H1 (cell line): ENCODE results near the gene VPS13D. TPM values are rescaled to one million over a fixed set of nuclear protein-coding genes. Genes with fewer than 3 reads are reported as not detected.

Source experiments
- CTCF ChIA-PET: fragments of 300-600 bp; sonication (Branson Sonifier 250); formaldehyde crosslinking; loops from one replicate; lab custom pipeline; 2021; ENCODE audit not compliant: partially characterized antibody; lab: Charles Lee
- POLR2A ChIA-PET: fragments of 300-600 bp; sonication (Branson Sonifier 250); formaldehyde crosslinking; loops from one replicate; lab custom pipeline; 2021; ENCODE audit warnings: inconsistent platforms; ENCODE audit not compliant: partially characterized antibody; lab: Charles Lee
- DNase-seq, 2 experiments: peaks; one replicate each; pipeline versions ENCODE4 v3.0.0 to v3.0.0-alpha.2; 2010 to 2022; ENCODE audit warnings: low spot score in 2 of 2, low read depth in 1 of 2, mixed read lengths in 1 of 2
- FAIRE-seq: peaks from 2 replicates; lab custom pipeline; 2011; peaks lifted over from hg19 to GRCh38; lab: Jason Lieb, UNC
- H2AFZ ChIP-seq: 2 replicates; pipeline ENCODE4 v1.8.1; 2012; ENCODE audit warnings: low read length, inconsistent platforms
- H2AK5ac ChIP-seq: 2 replicates; pipeline ENCODE4 v1.6.1; 2013; ENCODE audit warnings: low read depth, low read length
- H2BK120ac ChIP-seq: replicated peaks from 2 replicates; pipeline ENCODE3; 2013; ENCODE audit warnings: low read depth, low read length, inconsistent platforms
- H2BK12ac ChIP-seq: 2 replicates; pipeline ENCODE4 v1.6.1; 2013; ENCODE audit warnings: low read depth, low read length
- H2BK15ac ChIP-seq: 2 replicates; pipeline ENCODE4 v1.6.1; 2013; ENCODE audit warnings: low read length
- H2BK20ac ChIP-seq: 2 replicates; pipeline ENCODE4 v1.6.1; 2013; ENCODE audit warnings: low read length
- H2BK5ac ChIP-seq: 2 replicates; pipeline ENCODE4 v1.6.1; 2013; ENCODE audit warnings: low read depth, low read length
- H3K14ac ChIP-seq: 2 replicates; pipeline ENCODE4 v1.6.1; 2013; ENCODE audit warnings: inconsistent platforms; ENCODE audit not compliant: insufficient read length
- H3K18ac ChIP-seq: 2 replicates; pipeline ENCODE4 v1.6.1; 2013; ENCODE audit warnings: low read length; ENCODE audit errors: extremely low read depth
- H3K23ac ChIP-seq: 2 replicates; pipeline ENCODE4 v1.6.1; 2013; ENCODE audit warnings: inconsistent platforms; ENCODE audit not compliant: insufficient read length
- H3K23me2 ChIP-seq: 2 replicates; pipeline ENCODE4 v1.6.1; 2013; ENCODE audit warnings: low read depth, low read length
- H3K27ac ChIP-seq: 2 replicates; pipeline ENCODE4 v1.6.1; 2011; ENCODE audit warnings: low read depth, low read length, inconsistent platforms
- H3K27me3 ChIP-seq, 4 experiments: replicated peaks in 1 of 4; 1 replicate in 1 of 4; 2 replicates in 3 of 4; pipeline versions ENCODE4 v1.6.1 to v1.8.1; 2011 to 2013; ENCODE audit warnings: low read length in 3 of 4, mild to moderate bottlenecking in 3 of 4, inconsistent platforms in 2 of 4, mixed read lengths in 2 of 4, moderate library complexity in 1 of 4; ENCODE audit not compliant: control insufficient read depth in 3 of 4, insufficient read depth in 3 of 4; ENCODE audit errors: extremely low read depth in 1 of 4
- H3K36me3 ChIP-seq, 4 experiments: 2 replicates each; pipeline versions ENCODE4 v1.6.1 to v1.8.1; 2011 to 2013; ENCODE audit warnings: mild to moderate bottlenecking in 4 of 4, low read length in 3 of 4, moderate library complexity in 2 of 4, control low read depth in 1 of 4, inconsistent platforms in 1 of 4; ENCODE audit not compliant: insufficient read depth in 4 of 4, control insufficient read depth in 2 of 4
- H3K4ac ChIP-seq: replicated peaks from 2 replicates; pipeline ENCODE3; 2013; ENCODE audit warnings: low read length, low read depth, mixed read lengths, inconsistent platforms; ENCODE audit not compliant: insufficient read length
- H3K4me1 ChIP-seq, 4 experiments: replicated peaks in 1 of 4; 1 replicate in 1 of 4; 2 replicates in 3 of 4; pipeline versions ENCODE4 v1.6.1 to v1.8.1; 2011 to 2013; ENCODE audit warnings: low read length in 3 of 4, inconsistent platforms in 2 of 4, mixed read lengths in 1 of 4; ENCODE audit not compliant: insufficient read depth in 4 of 4, control insufficient read depth in 3 of 4
- H3K4me2 ChIP-seq, 2 experiments: 2 replicates each; pipeline versions ENCODE4 v1.6.1 to v1.8.1; 2011 to 2013; ENCODE audit warnings: low read depth in 2 of 2, low read length in 2 of 2, control low read depth in 1 of 2, inconsistent platforms in 1 of 2, mild to moderate bottlenecking in 1 of 2; ENCODE audit not compliant: insufficient read depth in 1 of 2
- H3K4me3 ChIP-seq, 4 experiments: fragments of 200-600, 300-600 bp in 1 of 4; sonication (generic), shearing (Covaris generic), sonication (Bioruptor Twin) in 1 of 4; 2 replicates each; pipeline versions ENCODE4 v1.5.1 to v1.8.1; 2011 to 2016; ENCODE audit warnings: low read length in 4 of 4, low read depth in 3 of 4, control low read depth in 2 of 4, inconsistent platforms in 2 of 4, mild to moderate bottlenecking in 2 of 4, mixed read lengths in 1 of 4, moderate library complexity in 1 of 4; ENCODE audit not compliant: insufficient read depth in 2 of 4; ENCODE audit errors: extremely low read depth in 1 of 4
- H3K56ac ChIP-seq: replicated peaks from 2 replicates; pipeline ENCODE3; 2013; ENCODE audit warnings: low read depth, mild to moderate bottlenecking, mixed read lengths, low read length, inconsistent platforms; ENCODE audit not compliant: insufficient read length
- H3K79me1 ChIP-seq: 2 replicates; pipeline ENCODE4 v1.6.1; 2013; ENCODE audit warnings: low read depth, low read length, control low read depth
- H3K79me2 ChIP-seq, 2 experiments: 2 replicates each; pipeline versions ENCODE4 v1.6.1 to v1.8.1; 2012 to 2013; ENCODE audit warnings: low read length in 2 of 2, mild to moderate bottlenecking in 2 of 2, inconsistent platforms in 1 of 2; ENCODE audit not compliant: insufficient read depth in 2 of 2, control insufficient read depth in 1 of 2
- H3K9ac ChIP-seq, 4 experiments: replicated peaks in 1 of 4; 1 replicate in 1 of 4; 2 replicates in 3 of 4; pipeline versions ENCODE4 v1.6.1 to v1.8.1; 2011 to 2013; ENCODE audit warnings: low read depth in 3 of 4, low read length in 3 of 4, control low read depth in 2 of 4, mild to moderate bottlenecking in 2 of 4, moderate library complexity in 2 of 4, inconsistent platforms in 1 of 4; ENCODE audit errors: extremely low read depth in 1 of 4
- H3K9me3 ChIP-seq, 2 experiments: 2 replicates each; pipeline versions ENCODE4 v1.6.1 to v1.8.1; 2012 to 2013; ENCODE audit warnings: mild to moderate bottlenecking in 2 of 2, moderate library complexity in 2 of 2, control low read depth in 1 of 2, inconsistent platforms in 1 of 2, low read depth in 1 of 2, low read length in 1 of 2, mixed read lengths in 1 of 2; ENCODE audit not compliant: insufficient read depth in 2 of 2
- H4K20me1 ChIP-seq, 2 experiments: replicated peaks in 1 of 2; 2 replicates each; pipeline versions ENCODE3 to v1.8.1; 2011 to 2013; ENCODE audit warnings: inconsistent platforms in 2 of 2, low read length in 2 of 2, mild to moderate bottlenecking in 1 of 2; ENCODE audit not compliant: insufficient read depth in 2 of 2, control insufficient read depth in 1 of 2
- H4K5ac ChIP-seq: 2 replicates; pipeline ENCODE4 v1.6.1; 2013; ENCODE audit warnings: low read length, low read depth, mixed read lengths, inconsistent platforms; ENCODE audit not compliant: insufficient read length
- H4K8ac ChIP-seq: 2 replicates; pipeline ENCODE4 v1.8.0; 2013; ENCODE audit warnings: mild to moderate bottlenecking, moderate library complexity, low read length, inconsistent platforms; ENCODE audit not compliant: insufficient read depth; ENCODE audit errors: extremely low read depth
- H4K91ac ChIP-seq: replicated peaks from 2 replicates; pipeline ENCODE3; 2013; ENCODE audit warnings: low read length, mixed read lengths, inconsistent platforms; ENCODE audit not compliant: insufficient read length
- ASH2L ChIP-seq: fragments of 200-600, 300-600 bp; sonication (generic); IDR thresholded peaks from one replicate; pipeline ENCODE4 v1.7.1; 2017; ENCODE audit warnings: low read length
- CEBPB ChIP-seq: IDR thresholded peaks from 2 replicates; pipeline ENCODE4 v1.6.1; 2012; ENCODE audit warnings: low read depth, low read length
- CREB1 ChIP-seq: IDR thresholded peaks from 2 replicates; pipeline ENCODE4 v1.6.1; 2012; ENCODE audit warnings: inconsistent platforms
- MAFK ChIP-seq: IDR thresholded peaks from 2 replicates; pipeline ENCODE4 v1.6.1; 2012; ENCODE audit warnings: low read depth, mild to moderate bottlenecking, improper control_type of control experiment, low read length
- POU5F1 ChIP-seq: IDR thresholded peaks from 2 replicates; pipeline ENCODE4 v1.6.1; 2011; ENCODE audit warnings: low read depth, mild to moderate bottlenecking, low read length, moderate library complexity
- TCF12 ChIP-seq: IDR thresholded peaks from 2 replicates; pipeline ENCODE4 v1.6.1; 2011; ENCODE audit warnings: low read depth, mild to moderate bottlenecking, low read length
- WGBS, 2 experiments: shearing (Covaris generic) in 1 of 2; methylation state at CpG; one replicate each; pipeline versions ENCODE4 v1.1.6 to v1.1.7; 2013 to 2015; ENCODE audit warnings: low lambda C conversion rate in 2 of 2, mixed read lengths in 2 of 2, inconsistent platforms in 1 of 2, low coverage in 1 of 2, missing lambda C conversion rate in 1 of 2; ENCODE audit not compliant: insufficient replicate concordance in 2 of 2, insufficient coverage in 1 of 2, insufficient read length in 1 of 2; ENCODE audit errors: extremely low coverage in 1 of 2, missing lambda C conversion rate in 1 of 2; 5-methylcytosine and 5-hydroxymethylcytosine counted together
- polyA plus RNA-seq, 7 experiments: library from polyadenylated mRNA; depleted of rRNA in 3 of 7; stranded (reverse) in 5 of 7; unstranded in 2 of 7; fragments of >200 nt in 5 of 7; fragments of 200-250 nt in 2 of 7; gene quantifications; 1 replicate in 5 of 7; 2 replicates in 1 of 7; 4 replicates in 1 of 7; pipeline versions ENCODE4 v1.2.1 to v1.2.3, GENCODE V29; 2011 to 2013; ENCODE audit warnings: missing spikeins in 2 of 7, mixed read lengths in 2 of 7
- total RNA-seq: library from RNA; stranded (reverse); fragmentation: NEBNext Ultra II Directional; extraction: Animal tissue kit (Norgen Biotek cat#: 25700); gene quantifications from 2 replicates; pipeline ENCODE4 v1.2.1, GENCODE V29; 2021

Gene VPS13D
- total and polyA plus RNA-seq, 2 of the 8 experiments (the other 6 are each of a cell fraction or from before 2014, with no cell fraction given), result 10.9 to 31.2 TPM

GRCh38 chr1:12514590-12514989 is 284.8 kb downstream of the VPS13D start:
- Histone ChIP-seq H2BK15ac (no peak overlapping the region), H3K18ac (no peak overlapping the region), H4K20me1 (no peaks in the 10 kb centered on the region), H2AK5ac (no peak overlapping the region), H2BK12ac (no peak overlapping the region), H3K14ac (no peak overlapping the region), H4K91ac (no peak overlapping the region), H3K9ac (no peak overlapping the region), H3K9me3 (no peaks in the 10 kb centered on the region), H2BK5ac (no peak overlapping the region), H4K5ac (no peak overlapping the region), H2BK20ac (no peak overlapping the region), H3K79me2 (no peaks in the 10 kb centered on the region), H2AFZ (no peak overlapping the region), H3K4me1 (peaks cover 0 to 10% (median 8%) of the 10 kb centered on the region in 4 experiments; a peak in 6 of 7 replicates), H3K79me1 (no peaks in the 10 kb centered on the region), H3K27ac (no peak overlapping the region), H4K8ac (no peak overlapping the region), H3K23me2 (no peaks in the 10 kb centered on the region), H2BK120ac (no peak overlapping the region), H3K23ac (no peak overlapping the region), H3K4me2 (no peak overlapping the region), H3K36me3 (no peaks in the 10 kb centered on the region), H3K56ac (no peak overlapping the region), H3K4me3 (no peak overlapping the region), H3K4ac (no peak overlapping the region), H3K27me3 (no peaks in the 10 kb centered on the region)
- CTCF ChIA-PET, result no interaction called here
- FAIRE-seq (no peak), DNase-seq (no peak)
- WGBS, 2 experiments, result 92% methylated on average over 8 of the region's 8 CpGs; no CpG with 5 or more reads in 1 of the 2 experiments
- POLR2A ChIA-PET, result interaction anchor here (0.6 kb wide), 1 partner anchor 154 kb away, joined by 4 read pairs; no protein-coding TSS in a partner anchor
- TF ChIP-seq MAFK, result no peak
- TF ChIP-seq CEBPB, result no peak
- no peak for TF ChIP-seq CREB1
- no peak for TF ChIP-seq POU5F1
- TF ChIP-seq ASH2L, result no peak
- no peak for TF ChIP-seq TCF12
